ENCODE measurements around the gene MICALL1.

Gene MICALL1

GRCh38 chr22:37924386-37925065, 18.4 kb downstream of the MICALL1 start:
- Histone ChIP-seq H2AFZ (ENCODE audit: insufficient read depth, low read length, poor library complexity) (no peak overlapping the region), H3K36me3 (ENCODE audit: control insufficient read depth in 1 of 2, insufficient read depth in 2 of 2, low read length in 2 of 2) (peaks cover 85 to 87% of the 10 kb centered on the region in 2 experiments), H4K8ac (ENCODE audit: low read depth, low read length) (no peak overlapping the region), H3K9ac (ENCODE audit: low read length) (no peak overlapping the region), H2BK12ac (ENCODE audit: low read length) (no peak overlapping the region), H3K4me1 (ENCODE audit: control insufficient read depth in 1 of 2, insufficient read depth in 2 of 2, low read length in 2 of 2) (no peaks in the 10 kb centered on the region), H4K91ac (ENCODE audit: low read depth, low read length) (no peak overlapping the region), H3K18ac (ENCODE audit: low read length) (no peak overlapping the region), H3K79me1 (ENCODE audit: low read length) (no peaks in the 10 kb centered on the region), H2AK5ac (ENCODE audit: low read length) (no peak overlapping the region), H3K27ac (ENCODE audit: low read depth, low read length) (no peak overlapping the region), H3K27me3 (ENCODE audit: insufficient read depth, low read length) (no peaks in the 10 kb centered on the region), H3K14ac (ENCODE audit: low read length) (no peak overlapping the region), H3K4me3 (ENCODE audit: low read depth, low read length) (no peak overlapping the region), H3K4me2 (ENCODE audit: low read length) (no peak overlapping the region), H3K9me3 (ENCODE audit: insufficient read depth, low read depth, low read length) (no peaks in the 10 kb centered on the region), H3K4ac (ENCODE audit: low read depth, low read length) (peak overlapping the region; percentile 8), H4K12ac (ENCODE audit: low read depth, low read length) (no peak overlapping the region), H2BK5ac (ENCODE audit: low read depth, low read length, poor library complexity) (no peak overlapping the region), H3K23ac (ENCODE audit: low read length) (no peak overlapping the region), H3K79me2 (ENCODE audit: control insufficient read depth, insufficient read depth, low read length, poor library complexity) (no peaks in the 10 kb centered on the region), H2BK120ac (ENCODE audit: insufficient read depth, low read length, poor library complexity) (no peak overlapping the region)
- no peak for DNase-seq
- WGBS (ENCODE audit: extremely low coverage, insufficient coverage, insufficient read length), result no CpG with 5 or more reads among the region's 18 CpGs

GRCh38 chr22:37925330-37925729, 19.2 kb downstream of the MICALL1 start:
- no peak overlapping the region for H4K8ac ChIP-seq (ENCODE audit: low read depth, low read length)
- no peak for DNase-seq
- H3K9ac ChIP-seq (ENCODE audit: low read length), result no peak overlapping the region
- H3K79me2 ChIP-seq (ENCODE audit: control insufficient read depth, insufficient read depth, low read length, poor library complexity), result no peaks in the 10 kb centered on the region
- H3K14ac ChIP-seq (ENCODE audit: low read length), result no peak overlapping the region
- H2AFZ ChIP-seq (ENCODE audit: insufficient read depth, low read length, poor library complexity), result no peak overlapping the region
- H3K23ac ChIP-seq (ENCODE audit: low read length), result no peak overlapping the region
- no peak overlapping the region for H2BK120ac ChIP-seq (ENCODE audit: insufficient read depth, low read length, poor library complexity)
- peaks cover 87 to 88% of the 10 kb centered on the region in 2 experiments for H3K36me3 ChIP-seq (ENCODE audit: control insufficient read depth in 1 of 2, insufficient read depth in 2 of 2, low read length in 2 of 2)
- H2AK5ac ChIP-seq (ENCODE audit: low read length), result no peak overlapping the region
- no peak overlapping the region for H4K91ac ChIP-seq (ENCODE audit: low read depth, low read length)
- H3K27ac ChIP-seq (ENCODE audit: low read depth, low read length), result no peak overlapping the region
- no peak overlapping the region for H3K18ac ChIP-seq (ENCODE audit: low read length)
- H2BK12ac ChIP-seq (ENCODE audit: low read length), result no peak overlapping the region
- no peak overlapping the region for H3K4ac ChIP-seq (ENCODE audit: low read depth, low read length)
- no peaks in the 10 kb centered on the region for H3K79me1 ChIP-seq (ENCODE audit: low read length)
- H4K12ac ChIP-seq (ENCODE audit: low read depth, low read length), result no peak overlapping the region
- WGBS (ENCODE audit: extremely low coverage, insufficient coverage, insufficient read length), result no CpG with 5 or more reads among the region's 3 CpGs
- no peaks in the 10 kb centered on the region for H3K9me3 ChIP-seq (ENCODE audit: insufficient read depth, low read depth, low read length)
- H2BK5ac ChIP-seq (ENCODE audit: low read depth, low read length, poor library complexity), result no peak overlapping the region
- H3K4me1 ChIP-seq (ENCODE audit: control insufficient read depth in 1 of 2, insufficient read depth in 2 of 2, low read length in 2 of 2), result no peaks in the 10 kb centered on the region
- no peak overlapping the region for H3K4me3 ChIP-seq (ENCODE audit: low read depth, low read length)
- H3K27me3 ChIP-seq (ENCODE audit: insufficient read depth, low read length), result no peaks in the 10 kb centered on the region
- H3K4me2 ChIP-seq (ENCODE audit: low read length), result no peak overlapping the region

- no peak overlapping the region for H2BK12ac ChIP-seq (ENCODE audit: low read length)
- H3K27me3 ChIP-seq (ENCODE audit: insufficient read depth, low read length), result no peaks in the 10 kb centered on the region
- no peak overlapping the region for H3K9ac ChIP-seq (ENCODE audit: low read length)
- no CpG with 5 or more reads among the region's 15 CpGs for WGBS (ENCODE audit: extremely low coverage, insufficient coverage, insufficient read length)
- no peak overlapping the region for H3K14ac ChIP-seq (ENCODE audit: low read length)
- H2AFZ ChIP-seq (ENCODE audit: insufficient read depth, low read length, poor library complexity), result no peak overlapping the region
- H4K91ac ChIP-seq (ENCODE audit: low read depth, low read length), result no peak overlapping the region
- H2BK5ac ChIP-seq (ENCODE audit: low read depth, low read length, poor library complexity), result no peak overlapping the region
- no peak overlapping the region for H2BK120ac ChIP-seq (ENCODE audit: insufficient read depth, low read length, poor library complexity)
- no peaks in the 10 kb centered on the region for H3K9me3 ChIP-seq (ENCODE audit: insufficient read depth, low read depth, low read length)
- H4K12ac ChIP-seq (ENCODE audit: low read depth, low read length), result no peak overlapping the region
- no peaks in the 10 kb centered on the region for H3K79me2 ChIP-seq (ENCODE audit: control insufficient read depth, insufficient read depth, low read length, poor library complexity)
- peaks cover 88 to 91% of the 10 kb centered on the region in 2 experiments for H3K36me3 ChIP-seq (ENCODE audit: control insufficient read depth in 1 of 2, insufficient read depth in 2 of 2, low read length in 2 of 2)
- H2AK5ac ChIP-seq (ENCODE audit: low read length), result no peak overlapping the region
- H3K4ac ChIP-seq (ENCODE audit: low read depth, low read length), result peak overlapping the region; percentile 2
- H3K4me1 ChIP-seq (ENCODE audit: control insufficient read depth in 1 of 2, insufficient read depth in 2 of 2, low read length in 2 of 2), result no peaks in the 10 kb centered on the region
- H3K4me2 ChIP-seq (ENCODE audit: low read length), result no peak overlapping the region
- H3K18ac ChIP-seq (ENCODE audit: low read length), result no peak overlapping the region
- H3K27ac ChIP-seq (ENCODE audit: low read depth, low read length), result no peak overlapping the region
- no peaks in the 10 kb centered on the region for H3K79me1 ChIP-seq (ENCODE audit: low read length)
- H3K23ac ChIP-seq (ENCODE audit: low read length), result no peak overlapping the region
- H3K4me3 ChIP-seq (ENCODE audit: low read depth, low read length), result no peak overlapping the region
- no peak overlapping the region for H4K8ac ChIP-seq (ENCODE audit: low read depth, low read length)
- DNase-seq, result no peak
Measured at GRCh38 chr22:37925767-37926166, 19.7 kb downstream of the MICALL1 start.

- no peak overlapping the region for H3K4me2 ChIP-seq (ENCODE audit: low read length)
- H3K4ac ChIP-seq (ENCODE audit: low read depth, low read length), result no peak overlapping the region
- no peak overlapping the region for H4K91ac ChIP-seq (ENCODE audit: low read depth, low read length)
- no peaks in the 10 kb centered on the region for H3K79me2 ChIP-seq (ENCODE audit: control insufficient read depth, insufficient read depth, low read length, poor library complexity)
- no peak overlapping the region for H2BK5ac ChIP-seq (ENCODE audit: low read depth, low read length, poor library complexity)
- no peak overlapping the region for H3K4me3 ChIP-seq (ENCODE audit: low read depth, low read length)
- no peak overlapping the region for H2AK5ac ChIP-seq (ENCODE audit: low read length)
- H3K9ac ChIP-seq (ENCODE audit: low read length), result no peak overlapping the region
- H2BK120ac ChIP-seq (ENCODE audit: insufficient read depth, low read length, poor library complexity), result no peak overlapping the region
- DNase-seq, result no peak
- no peak overlapping the region for H2AFZ ChIP-seq (ENCODE audit: insufficient read depth, low read length, poor library complexity)
- no peak overlapping the region for H2BK12ac ChIP-seq (ENCODE audit: low read length)
- H3K79me1 ChIP-seq (ENCODE audit: low read length), result no peaks in the 10 kb centered on the region
- no peak overlapping the region for H3K23ac ChIP-seq (ENCODE audit: low read length)
- no peaks in the 10 kb centered on the region for H3K4me1 ChIP-seq (ENCODE audit: control insufficient read depth in 1 of 2, insufficient read depth in 2 of 2, low read length in 2 of 2)
- no peak overlapping the region for H4K8ac ChIP-seq (ENCODE audit: low read depth, low read length)
- no peak overlapping the region for H3K18ac ChIP-seq (ENCODE audit: low read length)
- no peaks in the 10 kb centered on the region for H3K27me3 ChIP-seq (ENCODE audit: insufficient read depth, low read length)
- no peaks in the 10 kb centered on the region for H3K9me3 ChIP-seq (ENCODE audit: insufficient read depth, low read depth, low read length)
- H3K36me3 ChIP-seq (ENCODE audit: control insufficient read depth in 1 of 2, insufficient read depth in 2 of 2, low read length in 2 of 2), result peaks cover 90 to 91% of the 10 kb centered on the region in 2 experiments
- no peak overlapping the region for H3K14ac ChIP-seq (ENCODE audit: low read length)
- no CpG with 5 or more reads among the region's 7 CpGs for whole genome bisulfite sequencing (ENCODE audit: extremely low coverage, insufficient coverage, insufficient read length)
- no peak overlapping the region for H4K12ac ChIP-seq (ENCODE audit: low read depth, low read length)
- no peak overlapping the region for H3K27ac ChIP-seq (ENCODE audit: low read depth, low read length)
Measured at GRCh38 chr22:37926358-37926757, 20.3 kb downstream of the MICALL1 start.

Data from trophoblast cell (in vitro differentiated cells and primary cell).